Smooth muscle cell (in vitro differentiated cells): Measurements from ENCODE around the gene PABPC1L. TPM values are rescaled to one million over a fixed set of nuclear protein-coding genes. Genes with fewer than 3 reads are reported as not detected.
A peak's percentile ranks its signal among the peaks of the same experiment; 100 is the strongest.

Experiments
- DNase-seq: peaks from one replicate; lab custom pipeline; 2025; ENCODE audit not compliant: unreplicated experiment; lab: John Stamatoyannopoulos, UW
- H2AFZ ChIP-seq: fragments of 200-600 bp; sonication (generic); 2 replicates; pipeline ENCODE4 v1.6.0; 2016; ENCODE audit warnings: antibody characterized with exemption, low read depth, mild to moderate bottlenecking
- H3F3A ChIP-seq: fragments of 200-600 bp; sonication (generic); 2 replicates; pipeline ENCODE4 v1.6.0; 2017; ENCODE audit warnings: antibody characterized with exemption, low read depth
- H3K27ac ChIP-seq: fragments of 200-600 bp; sonication (generic); 2 replicates; pipeline ENCODE4 v1.5.1; 2016; ENCODE audit warnings: low read depth, mild to moderate bottlenecking
- H3K27me3 ChIP-seq: fragments of 200-600 bp; sonication (generic); 2 replicates; pipeline ENCODE4 v1.6.1; 2016; ENCODE audit warnings: low read depth, mild to moderate bottlenecking
- H3K36me3 ChIP-seq: fragments of 200-600 bp; sonication (generic); 2 replicates; pipeline ENCODE4 v1.5.1; 2016; ENCODE audit warnings: low read depth
- H3K4me1 ChIP-seq: fragments of 200-600 bp; sonication (generic); 2 replicates; pipeline ENCODE4 v1.5.1; 2016; ENCODE audit warnings: low read depth
- H3K4me2 ChIP-seq: fragments of 200-600 bp; sonication (generic); 2 replicates; pipeline ENCODE4 v1.6.0; 2016; ENCODE audit warnings: mild to moderate bottlenecking
- H3K4me3 ChIP-seq: fragments of 200-600 bp; sonication (generic); 2 replicates; pipeline ENCODE4 v1.5.1; 2016; ENCODE audit warnings: mild to moderate bottlenecking
- H3K79me2 ChIP-seq: fragments of 200-600 bp; sonication (generic); 2 replicates; pipeline ENCODE4 v1.6.0; 2016; ENCODE audit warnings: low read depth, mild to moderate bottlenecking
- H3K9ac ChIP-seq: fragments of 200-600 bp; sonication (generic); 2 replicates; pipeline ENCODE4 v1.6.0; 2016; ENCODE audit warnings: low read depth
- H3K9me3 ChIP-seq: fragments of 200-600 bp; sonication (generic); replicated peaks from 2 replicates; pipeline ENCODE4 v1.5.1; 2016; ENCODE audit warnings: low read depth
- H4K20me1 ChIP-seq: fragments of 200-600 bp; sonication (generic); 2 replicates; pipeline ENCODE4 v1.6.0; 2016; ENCODE audit warnings: low read depth
- WGBS: methylation state at CpG from one replicate; pipeline ENCODE4 v1.1.7; 2016; ENCODE audit warnings: low lambda C conversion rate; 5-methylcytosine and 5-hydroxymethylcytosine counted together
- polyA plus RNA-seq: library from polyadenylated mRNA; unstranded; fragments of >200 nt; fragmentation: Nextera tagmentation; extraction: Ambion mirVana; gene quantifications from 2 replicates; pipeline ENCODE4 v1.2.1, GENCODE V29; 2016
- total RNA-seq: library from RNA; depleted of rRNA; stranded (reverse); fragments of >200 nt; gene quantifications from 2 replicates; pipeline ENCODE4 v1.2.3, GENCODE V29; 2014
- TF ChIP-seq, protein P1 (sequence below): fragments of 200-600 bp; sonication (generic); IDR thresholded peaks from 2 replicates; pipeline ENCODE4 v1.5.1; 2017; ENCODE audit warnings: borderline replicate concordance, mild to moderate bottlenecking, antibody characterized with exemption; ENCODE audit not compliant: insufficient read depth, poor library complexity, severe bottlenecking

PABPC1L gene
- total and polyA plus RNA-seq, 2 experiments from 2014 or later: 8.9 to 12.3 TPM

DNA sequence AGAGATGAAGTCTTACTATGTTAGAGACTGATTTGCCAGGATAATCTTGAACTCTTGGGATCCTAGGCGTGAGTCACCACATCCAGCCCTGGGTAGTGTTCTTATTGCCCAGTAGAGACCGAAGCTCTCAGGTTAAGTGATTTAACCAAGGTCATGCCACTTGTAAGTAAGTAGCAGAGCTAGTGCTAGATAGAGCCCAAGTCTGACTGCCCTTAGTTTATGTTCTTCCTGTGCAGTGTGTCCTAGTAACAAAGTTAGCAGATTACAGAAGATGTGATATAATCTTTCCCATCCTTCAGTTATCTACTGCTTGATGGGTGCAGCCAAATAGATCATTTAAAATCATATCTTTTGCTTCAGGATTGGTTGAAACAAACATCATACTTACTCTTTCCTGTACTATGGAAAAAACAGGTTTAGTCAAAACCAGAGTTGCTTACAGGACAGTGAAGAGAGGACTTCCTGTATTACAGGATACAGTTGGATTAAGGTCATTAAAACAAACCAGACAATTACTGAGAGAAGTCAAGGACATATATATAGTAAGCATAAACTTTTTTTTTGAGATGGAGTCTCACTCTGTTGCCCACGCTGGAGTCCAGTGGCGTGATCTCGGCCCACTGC lies 9.5 kb upstream of the PABPC1L start:
- H3K4me1 ChIP-seq: peaks cover 3% of the 10 kb centered on the region
- H3K27me3 ChIP-seq: no peaks in the 10 kb centered on the region
- peaks cover 99% of the 10 kb centered on the region for H4K20me1 ChIP-seq
- peaks cover 28% of the 10 kb centered on the region for H3F3A ChIP-seq
- no peak overlapping the region for H3K27ac ChIP-seq
- DNase-seq: no peak
- no peak overlapping the region for H3K4me3 ChIP-seq
- no peak overlapping the region for H2AFZ ChIP-seq
- H3K9me3 ChIP-seq: no peaks in the 10 kb centered on the region
- H3K79me2 ChIP-seq: peaks cover 87% of the 10 kb centered on the region
- 73% methylated on average over 5 of the region's 5 CpGs for WGBS
- TF ChIP-seq, protein P1, sequence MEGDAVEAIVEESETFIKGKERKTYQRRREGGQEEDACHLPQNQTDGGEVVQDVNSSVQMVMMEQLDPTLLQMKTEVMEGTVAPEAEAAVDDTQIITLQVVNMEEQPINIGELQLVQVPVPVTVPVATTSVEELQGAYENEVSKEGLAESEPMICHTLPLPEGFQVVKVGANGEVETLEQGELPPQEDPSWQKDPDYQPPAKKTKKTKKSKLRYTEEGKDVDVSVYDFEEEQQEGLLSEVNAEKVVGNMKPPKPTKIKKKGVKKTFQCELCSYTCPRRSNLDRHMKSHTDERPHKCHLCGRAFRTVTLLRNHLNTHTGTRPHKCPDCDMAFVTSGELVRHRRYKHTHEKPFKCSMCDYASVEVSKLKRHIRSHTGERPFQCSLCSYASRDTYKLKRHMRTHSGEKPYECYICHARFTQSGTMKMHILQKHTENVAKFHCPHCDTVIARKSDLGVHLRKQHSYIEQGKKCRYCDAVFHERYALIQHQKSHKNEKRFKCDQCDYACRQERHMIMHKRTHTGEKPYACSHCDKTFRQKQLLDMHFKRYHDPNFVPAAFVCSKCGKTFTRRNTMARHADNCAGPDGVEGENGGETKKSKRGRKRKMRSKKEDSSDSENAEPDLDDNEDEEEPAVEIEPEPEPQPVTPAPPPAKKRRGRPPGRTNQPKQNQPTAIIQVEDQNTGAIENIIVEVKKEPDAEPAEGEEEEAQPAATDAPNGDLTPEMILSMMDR: no peak
- H3K36me3 ChIP-seq: peaks cover 24% of the 10 kb centered on the region
- H3K4me2 ChIP-seq: no peak overlapping the region
- no peak overlapping the region for H3K9ac ChIP-seq

DNA sequence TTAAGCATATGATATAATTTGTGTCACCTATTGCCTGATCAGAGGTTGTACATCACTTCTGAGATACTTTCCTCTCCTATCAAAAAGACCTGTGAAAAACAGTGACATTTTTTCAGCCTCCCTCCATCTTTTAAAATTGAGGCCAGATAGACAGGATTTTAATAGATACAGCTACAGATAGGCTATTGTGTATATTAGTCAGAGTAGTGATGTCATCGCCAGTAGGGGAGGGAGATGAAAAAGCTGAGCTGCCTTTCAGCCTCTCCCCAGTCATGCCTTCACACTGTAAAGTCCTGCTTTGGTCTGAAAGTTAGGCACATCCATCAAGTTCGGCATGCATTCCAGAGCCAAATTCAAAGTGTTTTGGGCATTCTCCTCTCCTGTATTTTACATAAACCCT lies 7.9 kb upstream of the PABPC1L start:
- Histone ChIP-seq H2AFZ (no peak overlapping the region), H3K4me1 (no peaks in the 10 kb centered on the region), H3F3A (peaks cover 35% of the 10 kb centered on the region), H3K9me3 (no peaks in the 10 kb centered on the region), H3K27me3 (no peaks in the 10 kb centered on the region), H3K79me2 (peaks cover 71% of the 10 kb centered on the region), H4K20me1 (peaks cover 82% of the 10 kb centered on the region), H3K4me2 (no peak overlapping the region), H3K9ac (no peak overlapping the region), H3K36me3 (peaks cover 39% of the 10 kb centered on the region), H3K27ac (peak overlapping the region; percentile 12), H3K4me3 (no peak overlapping the region)
- 92% methylated on average over 2 of the region's 2 CpGs for WGBS
- TF ChIP-seq, protein P1: no peak
- DNase-seq: no peak

DNA sequence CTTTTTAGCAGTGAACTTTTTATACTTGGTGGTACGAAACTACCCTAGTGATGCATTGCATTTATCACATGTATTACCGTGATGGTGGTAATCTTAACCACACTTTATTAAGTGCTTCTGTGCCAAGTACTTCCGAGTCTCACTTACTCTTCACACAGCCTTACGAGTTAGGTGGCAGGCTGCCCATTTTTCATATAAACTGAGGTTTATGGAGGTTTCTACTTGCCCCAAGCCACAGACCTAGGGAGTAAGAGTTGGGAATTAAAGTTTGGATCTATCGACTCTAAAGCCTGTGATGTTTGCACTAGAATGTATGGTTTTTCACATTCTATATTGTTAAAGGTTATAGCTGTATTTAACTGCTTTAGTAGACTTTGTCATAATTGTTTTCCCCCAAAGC lies 5.5 kb upstream of the PABPC1L start:
- TF ChIP-seq, protein P1: no peak
- Histone ChIP-seq H3K27me3 (no peaks in the 10 kb centered on the region), H3K4me1 (no peaks in the 10 kb centered on the region), H3K4me3 (no peak overlapping the region), H3K4me2 (no peak overlapping the region), H3K9ac (no peak overlapping the region), H3K27ac (no peak overlapping the region), H3K9me3 (no peaks in the 10 kb centered on the region), H4K20me1 (peaks cover 58% of the 10 kb centered on the region), H3K79me2 (peaks cover 47% of the 10 kb centered on the region), H3F3A (peaks cover 51% of the 10 kb centered on the region), H2AFZ (no peak overlapping the region), H3K36me3 (peaks cover 41% of the 10 kb centered on the region)
- WGBS: 99% methylated on average over 5 of the region's 5 CpGs
- no peak for DNase-seq
